HG02970 (cell line): ENCODE data around the gene VWA5B1.

Source experiments
- ATAC-seq: cut with Tn5 transposase; IDR thresholded peaks from one replicate; pipeline ENCODE4 v1.9.1; 2021; ENCODE audit warnings: mild to moderate bottlenecking, moderate library complexity, moderate number of reproducible peaks; ENCODE audit not compliant: unreplicated experiment, low FRiP score

VWA5B1 gene

GRCh38 chr1:20382711-20383110, 92.0 kb downstream of the VWA5B1 start:
- ATAC-seq, result no peak

DNA sequence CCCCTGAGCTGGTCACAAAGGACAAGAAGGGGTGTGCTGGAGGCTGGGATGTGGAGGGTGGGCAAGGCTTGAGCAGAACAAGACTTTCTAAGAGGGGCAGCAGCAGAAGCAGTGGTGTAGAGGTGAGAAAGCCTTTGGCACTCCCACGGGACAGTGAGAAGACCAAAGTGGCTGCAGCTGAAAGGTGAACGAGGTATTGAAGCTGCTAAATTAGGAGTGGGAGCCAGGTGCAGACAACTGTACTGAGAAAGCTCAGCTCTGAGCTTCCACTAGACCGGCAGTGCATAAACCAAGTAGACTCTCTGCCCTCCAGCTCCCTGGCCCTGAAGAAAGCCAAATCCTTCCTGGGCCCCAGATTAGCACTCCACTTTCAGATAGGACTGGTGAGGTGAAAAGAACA, 93.0 kb downstream of the VWA5B1 start:
- no peak for ATAC-seq

DNA sequence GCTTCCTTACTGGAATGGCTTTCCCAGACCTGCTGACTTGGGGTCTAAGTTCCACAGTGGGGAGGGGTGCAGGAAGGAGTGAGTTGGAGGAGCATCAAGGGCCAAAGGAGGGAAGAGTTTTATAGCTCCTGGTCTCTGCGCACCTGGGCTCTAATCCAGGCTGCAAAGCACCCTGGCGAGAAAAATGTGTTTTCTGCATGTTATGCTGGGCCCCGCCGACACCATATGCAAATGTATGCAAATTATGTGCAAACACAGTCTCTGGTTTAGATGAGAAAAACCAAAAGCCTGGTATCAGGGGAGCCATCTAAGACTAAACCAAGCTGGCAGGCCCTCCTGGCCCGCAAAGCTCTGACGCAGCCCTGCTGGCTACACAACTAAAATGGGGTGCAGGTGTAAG, 95.0 kb downstream of the VWA5B1 start:
- ATAC-seq, result no peak

- ATAC-seq, result no peak
These were observed 95.8 kb downstream of the VWA5B1 start for GRCh38 chr1:20386323-20387081.

DNA sequence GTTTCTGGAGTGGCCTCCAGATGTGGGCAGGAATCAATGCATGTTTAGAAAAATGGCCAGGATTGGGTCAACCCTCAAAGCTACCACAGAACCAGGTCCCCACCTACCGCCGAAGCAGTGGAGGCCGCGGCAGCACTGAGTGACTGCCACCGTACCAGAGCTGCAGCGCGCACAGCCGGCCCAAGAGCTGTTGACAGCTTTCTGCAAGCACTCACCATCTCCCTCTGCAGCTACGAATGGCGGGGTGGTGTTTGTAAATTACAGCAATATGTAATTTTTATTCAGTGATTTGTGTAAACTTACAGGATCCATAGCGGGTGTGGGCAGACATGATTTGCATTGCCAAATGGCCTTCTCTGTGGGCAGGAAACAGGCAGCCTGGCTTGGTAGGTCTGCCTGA, 98.9 kb downstream of the VWA5B1 start:
- no peak for ATAC-seq

GRCh38 chr1:20390589-20391331, 100.1 kb downstream of the VWA5B1 start:
- ATAC-seq, result no peak

DNA sequence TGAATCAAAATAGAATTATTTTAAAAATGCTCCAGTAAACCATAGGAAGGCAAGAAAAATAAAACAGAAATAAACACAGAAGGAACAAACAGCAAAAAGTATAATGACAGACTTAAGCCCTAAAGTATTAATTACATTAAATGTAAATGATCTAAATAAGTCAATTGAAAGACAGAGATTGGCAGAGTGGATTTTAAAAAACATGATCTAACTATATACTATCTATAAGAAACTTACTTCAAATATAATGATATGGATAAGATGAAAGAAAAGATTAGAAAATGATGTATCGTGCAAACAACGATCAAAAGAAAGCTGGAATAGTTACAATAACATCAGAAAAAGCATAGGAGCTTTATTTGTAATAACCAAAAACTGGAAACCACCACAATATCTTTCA, 104.6 kb downstream of the VWA5B1 start:
- ATAC-seq, result no peak

- ATAC-seq, result no peak
These were observed 108.1 kb downstream of the VWA5B1 start for GRCh38 chr1:20398744-20399143.

DNA sequence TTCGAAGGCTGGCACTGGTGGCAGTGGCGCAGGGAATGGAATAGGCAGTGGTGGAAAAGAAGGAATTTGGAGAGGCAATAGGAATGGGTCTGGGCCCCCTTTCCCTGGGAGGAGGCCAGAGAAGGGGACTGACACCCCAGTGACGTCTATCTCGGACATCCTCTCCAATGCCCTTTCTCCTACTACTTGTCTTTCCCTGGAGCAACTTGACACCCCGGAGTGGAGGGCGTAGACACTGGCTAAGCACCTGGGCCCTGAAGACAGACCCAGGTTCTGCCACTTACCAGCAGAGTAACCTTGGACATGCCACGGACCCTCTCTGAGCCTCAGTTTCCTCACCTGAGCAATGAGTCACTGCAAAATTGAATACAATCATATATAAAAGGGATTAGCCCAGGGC, 108.5 kb downstream of the VWA5B1 start:
- no peak for ATAC-seq

- ATAC-seq, result no peak
These were observed 109.0 kb downstream of the VWA5B1 start for GRCh38 chr1:20399606-20400180.

- ATAC-seq, result no peak
These were observed 109.9 kb downstream of the VWA5B1 start for GRCh38 chr1:20400341-20401177.

- ATAC-seq, result no peak
These were observed 110.8 kb downstream of the VWA5B1 start for GRCh38 chr1:20401405-20402010.

- ATAC-seq, result no peak
These were observed 112.1 kb downstream of the VWA5B1 start for GRCh38 chr1:20402585-20403422.

DNA sequence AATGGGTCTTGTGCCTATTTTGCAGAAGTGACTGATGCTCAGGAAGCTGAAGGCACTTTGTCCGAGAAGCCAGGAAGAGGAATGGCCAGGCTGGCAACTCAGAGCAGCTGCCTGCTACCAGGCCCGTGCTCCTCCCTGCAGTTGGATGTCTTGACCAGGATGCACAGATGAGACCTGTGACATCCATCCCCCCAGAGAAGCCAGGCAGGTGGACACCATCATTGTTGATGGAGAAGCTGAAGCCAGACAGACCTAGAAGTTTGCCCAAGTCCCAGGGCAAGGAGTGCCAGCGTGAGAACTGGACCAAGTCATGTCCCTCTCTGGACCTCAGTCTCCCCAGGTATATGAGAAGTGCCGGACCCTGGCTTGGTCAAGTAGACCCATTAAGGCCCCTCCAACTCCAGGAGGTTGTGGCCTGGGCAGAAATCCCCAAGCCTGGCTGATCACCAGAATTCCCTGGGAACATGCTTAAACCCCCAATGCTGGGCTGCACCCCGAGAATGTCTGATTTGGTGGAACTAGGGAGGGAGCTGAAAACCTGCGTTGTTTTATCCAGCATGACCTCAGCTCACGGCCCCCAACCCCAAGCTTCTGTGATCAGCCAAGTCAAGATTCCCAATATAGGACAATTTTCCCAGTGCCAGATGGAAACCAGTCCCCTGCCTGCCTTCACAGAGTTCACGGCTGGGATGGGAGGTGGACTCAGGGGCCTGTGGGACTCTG, 112.9 kb downstream of the VWA5B1 start:
- no peak for ATAC-seq

GRCh38 chr1:20404466-20404865, 113.8 kb downstream of the VWA5B1 start:
- no peak for ATAC-seq
